HL-60 (cell line): ENCODE measurements around the gene MYLIP.

ENCODE experiments used
- POLR2AphosphoS5 ChIP-seq: IDR thresholded peaks from 2 replicates; pipeline ENCODE4 v1.6.1; 2012; ENCODE audit warnings: low read depth
- REST ChIP-seq: IDR thresholded peaks from 2 replicates; pipeline ENCODE4 v1.6.1; 2012; ENCODE audit warnings: low read depth; ENCODE audit not compliant: insufficient replicate concordance
- SPI1 ChIP-seq: IDR thresholded peaks from 2 replicates; pipeline ENCODE4 v1.6.1; 2012; ENCODE audit warnings: low read depth, mild to moderate bottlenecking, borderline replicate concordance
- TF ChIP-seq, protein P1 (sequence below): IDR thresholded peaks from one replicate; pipeline ENCODE4 v1.5.1; 2011; ENCODE audit warnings: low read length, control low read depth, inconsistent platforms; ENCODE audit not compliant: insufficient read depth

DNA sequence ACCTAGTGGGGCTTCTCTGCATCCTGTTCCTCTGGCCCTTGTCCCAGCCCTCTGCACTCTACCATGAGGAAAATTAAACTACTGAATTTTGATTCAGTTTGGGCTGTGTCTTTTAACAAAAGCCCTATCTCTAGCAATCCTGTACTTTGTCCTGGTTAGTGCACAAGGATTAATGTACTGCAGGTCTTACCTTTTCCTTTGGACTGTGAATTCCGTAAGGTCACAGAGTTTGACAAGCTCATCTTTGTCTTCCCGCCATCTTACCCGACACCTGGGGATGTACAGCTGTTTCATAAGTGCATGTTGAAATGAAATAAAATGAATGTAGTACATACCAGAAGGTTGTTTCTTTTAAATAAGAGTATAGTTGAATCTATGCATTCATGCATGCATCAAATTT, 41.5 kb upstream of the MYLIP start:
- TF ChIP-seq POLR2AphosphoS5 (no peak), SPI1 (no peak), REST (no peak)
- TF ChIP-seq, protein P1, sequence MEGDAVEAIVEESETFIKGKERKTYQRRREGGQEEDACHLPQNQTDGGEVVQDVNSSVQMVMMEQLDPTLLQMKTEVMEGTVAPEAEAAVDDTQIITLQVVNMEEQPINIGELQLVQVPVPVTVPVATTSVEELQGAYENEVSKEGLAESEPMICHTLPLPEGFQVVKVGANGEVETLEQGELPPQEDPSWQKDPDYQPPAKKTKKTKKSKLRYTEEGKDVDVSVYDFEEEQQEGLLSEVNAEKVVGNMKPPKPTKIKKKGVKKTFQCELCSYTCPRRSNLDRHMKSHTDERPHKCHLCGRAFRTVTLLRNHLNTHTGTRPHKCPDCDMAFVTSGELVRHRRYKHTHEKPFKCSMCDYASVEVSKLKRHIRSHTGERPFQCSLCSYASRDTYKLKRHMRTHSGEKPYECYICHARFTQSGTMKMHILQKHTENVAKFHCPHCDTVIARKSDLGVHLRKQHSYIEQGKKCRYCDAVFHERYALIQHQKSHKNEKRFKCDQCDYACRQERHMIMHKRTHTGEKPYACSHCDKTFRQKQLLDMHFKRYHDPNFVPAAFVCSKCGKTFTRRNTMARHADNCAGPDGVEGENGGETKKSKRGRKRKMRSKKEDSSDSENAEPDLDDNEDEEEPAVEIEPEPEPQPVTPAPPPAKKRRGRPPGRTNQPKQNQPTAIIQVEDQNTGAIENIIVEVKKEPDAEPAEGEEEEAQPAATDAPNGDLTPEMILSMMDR: no peak
